Skeletal muscle tissue (tissue), 4 donors: Measurements from ENCODE around the gene METTL24. TPM values are rescaled to one million over a fixed set of nuclear protein-coding genes. Genes with fewer than 3 reads are reported as not detected.
"Not testable (repeated sequence)": the region's sequence is repeated elsewhere in the genome, so short reads cannot be mapped to it uniquely, and the experiment has no call there.

Experiments used
- H3K27ac ChIP-seq: one replicate; pipeline ENCODE4 v1.7.0; 2013; ENCODE audit warnings: mild to moderate bottlenecking, low read depth, low read length, inconsistent platforms
- H3K27me3 ChIP-seq, 3 donors: one replicate each; pipeline ENCODE4 v1.7.0; 2013; ENCODE audit warnings: low read length in 3 of 3; ENCODE audit not compliant: control insufficient read depth in 3 of 3, insufficient read depth in 3 of 3
- H3K36me3 ChIP-seq, 3 donors: one replicate each; pipeline ENCODE4 v1.7.0; 2013; ENCODE audit warnings: low read length in 3 of 3; ENCODE audit not compliant: control insufficient read depth in 3 of 3, insufficient read depth in 3 of 3
- H3K4me1 ChIP-seq, 3 donors: one replicate each; pipeline ENCODE4 v1.7.0; 2013; ENCODE audit warnings: low read length in 3 of 3, mild to moderate bottlenecking in 3 of 3; ENCODE audit not compliant: control insufficient read depth in 3 of 3, insufficient read depth in 3 of 3
- H3K4me3 ChIP-seq, 3 donors: one replicate each; pipeline ENCODE4 v1.7.0; 2013; ENCODE audit warnings: low read length in 3 of 3
- H3K9ac ChIP-seq, 3 donors: one replicate each; pipeline ENCODE4 v1.7.0; 2013; ENCODE audit warnings: low read length in 3 of 3, mild to moderate bottlenecking in 3 of 3, moderate library complexity in 2 of 3, low read depth in 1 of 3
- H3K9me3 ChIP-seq, 3 donors: one replicate each; pipeline ENCODE4 v1.7.0; 2013; ENCODE audit warnings: low read length in 3 of 3; ENCODE audit not compliant: control insufficient read depth in 3 of 3
- total RNA-seq: library from RNA; depleted of rRNA; stranded (reverse); fragments of >200 nt; gene quantifications from one replicate; pipeline ENCODE4 v1.2.3, GENCODE V29; 2014
- donor health status: Osteomylitis.

METTL24 gene
- total RNA-seq, 1 donor from 2014 or later: 0.52 TPM

- Histone ChIP-seq H3K27ac (no peak overlapping the region), H3K36me3 (no peaks in the 10 kb centered on the region), H3K4me1 (peaks cover 0 to 6% (median 1%) of the 10 kb centered on the region in 3 donors)
These were observed 4.6 kb downstream of the METTL24 start for GRCh38 chr6:110353457-110354001.

GRCh38 chr6:110352563-110353262 lies 5.4 kb downstream of the METTL24 start:
- Histone ChIP-seq H3K9me3 (no peaks in the 10 kb centered on the region), H3K9ac (no peak overlapping the region), H3K27ac (no peak overlapping the region), H3K27me3 (peaks cover 4 to 16% (median 4%) of the 10 kb centered on the region in 3 donors), H3K4me1 (peaks cover 0 to 6% (median 0%) of the 10 kb centered on the region in 3 donors), H3K36me3 (no peaks in the 10 kb centered on the region), H3K4me3 (no peak overlapping the region)

More at GRCh38 chr6:110353457-110354001, 4.6 kb downstream of the METTL24 start:
- Histone ChIP-seq H3K9me3 (no peaks in the 10 kb centered on the region), H3K4me3 (no peak overlapping the region), H3K9ac (no peak overlapping the region), H3K27me3 (peaks cover 5 to 19% (median 9%) of the 10 kb centered on the region in 3 donors)

DNA sequence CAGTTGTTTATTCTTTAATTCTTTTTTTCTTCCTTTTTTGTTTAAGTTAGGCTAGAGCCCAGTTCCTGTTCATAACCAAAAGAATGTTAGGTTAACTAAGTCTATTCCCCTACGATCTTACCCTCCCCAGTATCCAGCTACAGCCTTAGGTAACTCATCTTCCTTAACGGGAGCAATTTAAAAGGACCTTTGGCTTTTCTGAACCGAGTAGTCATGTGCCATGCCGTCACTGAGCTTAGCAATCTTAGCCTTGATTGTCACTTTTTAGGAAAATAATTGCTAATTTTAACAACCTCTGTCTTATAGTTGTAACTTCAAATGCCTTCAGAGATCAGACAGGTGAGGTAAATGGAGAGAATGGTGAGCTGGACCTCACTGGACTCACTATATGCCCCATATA lies 6.2 kb downstream of the METTL24 start:
- Histone ChIP-seq H3K4me3 (no peak overlapping the region), H3K4me1 (no peaks in the 10 kb centered on the region), H3K36me3 (no peaks in the 10 kb centered on the region), H3K27me3 (peaks cover 0 to 9% (median 3%) of the 10 kb centered on the region in 3 donors), H3K9ac (no peak overlapping the region), H3K9me3 (no peaks in the 10 kb centered on the region), H3K27ac (no peak overlapping the region)

GRCh38 chr6:110351546-110351945 lies 6.6 kb downstream of the METTL24 start:
- peaks cover 0 to 5% (median under 1%) of the 10 kb centered on the region in 3 donors for H3K27me3 ChIP-seq
- H3K9ac ChIP-seq: no peak overlapping the region
- H3K4me3 ChIP-seq: no peak overlapping the region
- H3K27ac ChIP-seq: no peak overlapping the region
- no peaks in the 10 kb centered on the region for H3K36me3 ChIP-seq
- no peaks in the 10 kb centered on the region for H3K9me3 ChIP-seq
- no peaks in the 10 kb centered on the region for H3K4me1 ChIP-seq

DNA sequence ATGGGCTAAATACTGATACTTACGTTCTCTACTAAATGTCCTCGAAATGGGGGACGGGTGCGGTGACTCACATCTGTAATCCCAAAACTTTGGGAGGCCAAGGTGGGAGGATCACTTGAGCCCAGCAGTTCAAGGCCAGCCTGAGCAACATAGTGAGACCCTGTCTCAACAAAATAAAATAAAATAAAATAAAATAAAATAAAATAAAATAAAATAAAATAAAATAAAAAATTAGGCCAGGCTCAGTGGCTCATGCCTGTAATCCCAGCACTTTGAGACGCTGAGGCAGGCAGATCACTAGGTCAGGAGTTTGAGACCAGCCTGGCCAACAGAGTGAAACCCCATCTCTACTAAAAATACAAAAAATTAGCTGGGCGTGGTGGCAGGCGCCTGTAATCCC lies 7.6 kb downstream of the METTL24 start:
- H3K27ac ChIP-seq, H3K36me3 ChIP-seq, H3K27me3 ChIP-seq, H3K4me1 ChIP-seq, H3K9ac ChIP-seq, H3K9me3 ChIP-seq, H3K4me3 ChIP-seq: not testable (repeated sequence)

- no peaks in the 10 kb centered on the region for H3K36me3 ChIP-seq
- no peak overlapping the region for H3K9ac ChIP-seq
- H3K9me3 ChIP-seq: no peaks in the 10 kb centered on the region
- peaks cover 0 to 3% (median 0%) of the 10 kb centered on the region in 3 donors for H3K27me3 ChIP-seq
- H3K4me1 ChIP-seq: no peaks in the 10 kb centered on the region
- H3K27ac ChIP-seq: no peak overlapping the region
- no peak overlapping the region for H3K4me3 ChIP-seq
These were observed 9.0 kb downstream of the METTL24 start for GRCh38 chr6:110348961-110349690.

GRCh38 chr6:110345025-110345424 lies 13.1 kb downstream of the METTL24 start:
- no peaks in the 10 kb centered on the region for H3K27me3 ChIP-seq
- H3K9me3 ChIP-seq: no peaks in the 10 kb centered on the region
- H3K4me1 ChIP-seq: no peaks in the 10 kb centered on the region
- H3K4me3 ChIP-seq: no peak overlapping the region
- no peak overlapping the region for H3K27ac ChIP-seq
- H3K9ac ChIP-seq: no peak overlapping the region
- no peaks in the 10 kb centered on the region for H3K36me3 ChIP-seq

GRCh38 chr6:110342759-110343158 lies 15.4 kb downstream of the METTL24 start:
- Histone ChIP-seq H3K9ac (no peak overlapping the region), H3K4me1 (no peaks in the 10 kb centered on the region), H3K9me3 (no peaks in the 10 kb centered on the region), H3K27ac (no peak overlapping the region), H3K4me3 (no peak overlapping the region), H3K36me3 (no peaks in the 10 kb centered on the region), H3K27me3 (no peaks in the 10 kb centered on the region)

- no peaks in the 10 kb centered on the region for H3K36me3 ChIP-seq
- H3K4me3 ChIP-seq: no peak overlapping the region
- no peak overlapping the region for H3K27ac ChIP-seq
- H3K27me3 ChIP-seq: no peaks in the 10 kb centered on the region
- H3K4me1 ChIP-seq: no peaks in the 10 kb centered on the region
- no peak overlapping the region for H3K9ac ChIP-seq
- H3K9me3 ChIP-seq: no peaks in the 10 kb centered on the region
These were observed 16.2 kb downstream of the METTL24 start for GRCh38 chr6:110341663-110342596.
